ENCODE data around the gene DPH5.

- TF ChIP-seq EZH2 (IDR thresholded peaks at IDR 0.05; ENCODE audit: borderline replicate concordance, low read depth, low read length, severe bottlenecking) (no peak), CTCF (IDR thresholded peaks at IDR 0.05; ENCODE audit: extremely low read depth in 1 of 2, insufficient read depth in 1 of 2, low read depth in 1 of 2, low read length in 2 of 2) (no peak), FOS (IDR thresholded peaks at IDR 0.05; ENCODE audit: borderline replicate concordance, insufficient read depth, low read length) (no peak), JUN (IDR thresholded peaks at IDR 0.05; ENCODE audit: borderline replicate concordance, insufficient read depth, insufficient read length, low read depth) (no peak), POLR2A (IDR thresholded peaks at IDR 0.05; ENCODE audit: low read depth, low read length) (no peak), POLR2AphosphoS5 (IDR thresholded peaks at IDR 0.05; ENCODE audit: insufficient read depth, low read depth, low read length) (no peak), MAX (IDR thresholded peaks at IDR 0.05; ENCODE audit: insufficient read depth, insufficient read length) (no peak), GATA2 (IDR thresholded peaks at IDR 0.05; ENCODE audit: insufficient read depth, insufficient read length, low read depth, low read length) (no peak), MYC (IDR thresholded peaks at IDR 0.05; ENCODE audit: low read depth, low read length) (no peak)
Observed at GRCh38 chr1:101051688-101052638, 26.4 kb upstream of the DPH5 start.

All from endothelial cell of umbilical vein (primary cell).